C4-2B (cell line): ENCODE results near the gene C11orf68.
"Not testable (repeated sequence)": the region's sequence is repeated elsewhere in the genome, so short reads cannot be mapped to it uniquely, and the experiment has no call there.

Experiments
- H3K27ac ChIP-seq: fragments of 450-650 bp; 2 replicates; pipeline ENCODE4 v1.5.1; 2017
- ZFX ChIP-seq: fragments of 450-650 bp; IDR thresholded peaks from 2 replicates; pipeline ENCODE4 v1.6.1; 2017
- TF ChIP-seq, protein P1 (sequence below): fragments of 450-650 bp; conservative IDR thresholded peaks from 2 replicates; pipeline ENCODE4 v1.5.1; 2017; ENCODE audit warnings: mild to moderate bottlenecking

The C11orf68 gene

DNA sequence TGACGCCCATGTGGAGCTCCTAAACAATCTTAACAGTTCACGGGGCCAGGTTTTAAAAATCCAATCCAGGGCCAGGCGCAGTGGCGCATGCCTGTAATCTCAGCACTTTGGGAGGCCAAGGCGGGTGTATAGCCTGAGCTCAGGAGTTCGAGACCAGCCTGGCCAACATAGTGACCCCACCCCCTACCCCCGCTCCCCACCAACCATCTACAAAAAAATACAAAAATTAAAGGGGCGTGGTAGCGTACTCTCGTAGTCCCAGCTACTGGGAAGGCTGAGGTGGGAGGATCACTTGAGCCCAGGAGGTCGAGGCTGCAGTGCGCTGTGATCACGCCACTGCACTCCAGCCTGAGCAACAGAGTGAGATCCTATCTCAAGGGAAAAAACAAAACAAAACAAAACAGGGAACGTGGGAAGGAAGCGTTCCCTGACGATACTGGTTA lies 42.0 kb upstream of the C11orf68 start:
- peak overlapping the region; percentile 93 for H3K27ac ChIP-seq

DNA sequence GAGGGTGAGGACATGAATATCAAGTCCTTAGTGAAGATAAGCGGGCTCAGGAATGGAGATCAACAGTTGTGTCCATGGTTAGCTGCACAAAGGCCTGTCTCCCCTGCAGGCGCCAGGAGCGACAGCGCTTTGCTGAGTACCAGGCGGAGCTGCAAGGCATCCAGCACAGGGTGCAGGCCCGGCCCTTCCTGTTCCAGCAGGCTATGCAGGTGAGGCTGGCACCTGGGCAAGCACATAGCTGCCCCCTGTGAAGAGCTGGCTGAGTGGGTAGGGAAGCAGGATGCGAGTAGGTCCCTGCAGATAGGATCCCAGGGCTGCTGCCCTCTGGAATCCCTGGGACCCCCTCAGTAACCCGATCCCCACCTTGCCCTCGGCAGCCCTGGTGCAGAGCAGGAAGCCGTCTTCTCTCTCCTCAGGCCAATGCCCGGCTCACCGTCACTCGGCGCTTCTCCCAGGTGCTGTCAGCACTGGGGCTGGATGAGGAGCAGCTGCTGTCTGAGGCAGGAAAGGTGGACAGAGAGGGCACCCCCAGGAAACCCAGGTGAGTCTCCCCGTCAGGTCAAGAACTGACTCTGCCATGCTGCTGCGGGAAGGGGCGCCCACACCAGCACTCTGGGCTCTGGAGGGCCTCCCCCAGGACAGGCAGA lies 40.0 kb upstream of the C11orf68 start:
- TF ChIP-seq, protein P1, sequence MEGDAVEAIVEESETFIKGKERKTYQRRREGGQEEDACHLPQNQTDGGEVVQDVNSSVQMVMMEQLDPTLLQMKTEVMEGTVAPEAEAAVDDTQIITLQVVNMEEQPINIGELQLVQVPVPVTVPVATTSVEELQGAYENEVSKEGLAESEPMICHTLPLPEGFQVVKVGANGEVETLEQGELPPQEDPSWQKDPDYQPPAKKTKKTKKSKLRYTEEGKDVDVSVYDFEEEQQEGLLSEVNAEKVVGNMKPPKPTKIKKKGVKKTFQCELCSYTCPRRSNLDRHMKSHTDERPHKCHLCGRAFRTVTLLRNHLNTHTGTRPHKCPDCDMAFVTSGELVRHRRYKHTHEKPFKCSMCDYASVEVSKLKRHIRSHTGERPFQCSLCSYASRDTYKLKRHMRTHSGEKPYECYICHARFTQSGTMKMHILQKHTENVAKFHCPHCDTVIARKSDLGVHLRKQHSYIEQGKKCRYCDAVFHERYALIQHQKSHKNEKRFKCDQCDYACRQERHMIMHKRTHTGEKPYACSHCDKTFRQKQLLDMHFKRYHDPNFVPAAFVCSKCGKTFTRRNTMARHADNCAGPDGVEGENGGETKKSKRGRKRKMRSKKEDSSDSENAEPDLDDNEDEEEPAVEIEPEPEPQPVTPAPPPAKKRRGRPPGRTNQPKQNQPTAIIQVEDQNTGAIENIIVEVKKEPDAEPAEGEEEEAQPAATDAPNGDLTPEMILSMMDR, result no peak
- TF ChIP-seq ZFX, result no peak
- H3K27ac ChIP-seq, result no peak overlapping the region

More for the DNA sequence above, 42.0 kb upstream of the C11orf68 start:
- TF ChIP-seq, protein P1, result no peak
- no peak for TF ChIP-seq ZFX

DNA sequence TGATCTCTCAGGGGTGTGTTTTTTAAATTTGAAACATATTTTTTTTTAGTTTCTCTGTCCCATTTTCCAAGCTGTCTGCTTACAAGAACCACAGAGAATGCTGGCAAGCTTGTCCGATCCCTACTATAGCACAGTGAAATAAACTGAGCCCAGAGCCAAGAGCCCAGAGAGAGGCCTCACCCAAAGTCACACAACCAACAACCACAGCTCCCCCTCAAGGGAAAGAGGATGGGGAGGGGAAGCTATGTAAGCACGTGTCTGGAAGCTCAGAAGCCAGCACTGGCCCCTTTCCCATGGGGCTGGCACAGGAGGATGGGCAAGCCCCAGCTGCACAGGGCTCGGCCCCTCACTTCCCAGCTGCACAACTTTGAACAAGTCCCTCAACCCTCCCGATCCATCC lies 39.4 kb upstream of the C11orf68 start:
- TF ChIP-seq, protein P1, result no peak
- TF ChIP-seq ZFX, result no peak
- no peak overlapping the region for H3K27ac ChIP-seq

DNA sequence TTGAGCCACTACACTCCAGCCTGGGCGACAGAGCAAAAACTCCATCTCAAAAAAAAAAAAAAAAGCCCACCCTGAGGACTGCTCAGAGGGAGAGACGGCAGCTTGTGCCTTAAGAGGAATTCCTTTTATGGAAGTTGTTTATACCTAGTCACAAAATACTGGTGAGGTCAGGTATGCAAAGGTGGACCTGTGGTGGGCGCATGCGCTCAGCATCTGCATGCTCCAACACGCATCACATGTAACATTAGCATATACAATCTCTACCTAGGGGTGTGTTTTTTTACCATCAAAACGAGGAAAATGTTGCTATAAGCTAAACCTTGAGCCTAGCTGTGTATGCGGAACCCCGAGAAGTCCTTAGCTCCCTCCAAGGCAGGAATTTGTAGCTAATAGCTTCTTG lies 35.9 kb upstream of the C11orf68 start:
- H3K27ac ChIP-seq, result no peak overlapping the region
- no peak for TF ChIP-seq ZFX
- TF ChIP-seq, protein P1, result no peak

DNA sequence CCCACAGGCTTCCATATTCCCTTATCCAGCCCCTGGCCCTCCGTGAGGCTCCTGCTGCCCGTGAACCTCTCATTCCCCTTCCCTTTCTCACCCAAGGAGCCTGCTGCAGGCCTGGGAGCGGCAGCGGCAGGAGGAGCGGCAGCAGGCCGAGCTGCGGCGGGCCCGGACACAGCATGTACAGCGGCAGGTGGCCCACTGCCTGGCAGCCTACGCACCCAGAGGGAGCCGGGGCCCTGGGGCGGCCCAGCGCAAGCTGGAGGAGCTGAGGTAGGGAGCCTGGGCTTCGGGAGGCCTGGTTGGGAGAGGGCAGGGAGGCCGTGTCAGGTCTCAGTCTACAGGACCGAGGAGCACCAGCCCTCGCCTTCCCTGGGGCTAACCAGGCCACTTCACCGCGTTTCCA lies 34.6 kb upstream of the C11orf68 start:
- H3K27ac ChIP-seq, result no peak overlapping the region
- no peak for TF ChIP-seq ZFX
- TF ChIP-seq, protein P1, result no peak

DNA sequence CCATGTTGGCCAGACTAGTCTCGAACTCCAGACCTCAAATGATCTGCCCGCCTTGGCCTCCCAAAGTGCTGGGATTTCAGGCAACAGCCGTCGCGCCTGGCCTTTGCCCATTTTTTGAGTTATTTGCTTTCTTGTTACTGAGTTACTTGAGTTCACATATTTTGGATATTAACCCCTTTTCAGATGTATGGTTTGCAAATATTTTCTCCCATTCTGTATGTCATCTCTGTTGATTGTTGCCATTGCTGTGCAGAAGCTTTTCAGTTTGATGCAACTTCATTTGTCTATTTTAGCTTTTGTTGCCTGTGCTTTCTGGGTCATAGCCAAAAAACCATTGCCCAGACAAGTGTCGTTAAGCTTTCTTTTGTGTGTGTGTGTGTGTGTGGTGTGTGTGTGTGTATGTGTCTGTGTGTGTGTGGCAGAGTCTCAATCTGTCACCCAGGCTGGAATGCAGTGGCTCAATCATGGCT lies 33.2 kb upstream of the C11orf68 start:
- H3K27ac ChIP-seq, result no peak overlapping the region

DNA sequence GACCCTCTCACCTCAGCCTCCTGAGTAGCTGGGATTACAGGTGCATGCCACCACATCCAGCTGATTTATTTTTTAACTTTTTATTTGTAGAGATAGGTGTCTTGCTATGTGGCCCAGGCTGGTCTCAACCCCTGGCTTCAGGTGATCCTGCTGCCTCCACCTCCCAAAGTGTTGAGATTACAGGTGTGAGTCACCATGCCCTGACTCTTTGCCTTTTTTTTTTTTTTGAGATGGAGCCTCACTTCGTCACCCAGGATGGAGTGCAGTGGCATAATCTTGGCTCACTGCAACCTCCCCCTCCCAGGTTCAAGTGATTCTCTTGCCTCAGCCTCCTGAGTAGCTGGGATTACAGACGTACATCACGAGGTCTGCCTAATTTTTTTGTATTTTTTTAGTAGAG lies 32.8 kb upstream of the C11orf68 start:
- not testable (repeated sequence) for H3K27ac ChIP-seq

More for the DNA sequence above, 33.2 kb upstream of the C11orf68 start:
- TF ChIP-seq ZFX, result no peak
- TF ChIP-seq, protein P1, result no peak

DNA sequence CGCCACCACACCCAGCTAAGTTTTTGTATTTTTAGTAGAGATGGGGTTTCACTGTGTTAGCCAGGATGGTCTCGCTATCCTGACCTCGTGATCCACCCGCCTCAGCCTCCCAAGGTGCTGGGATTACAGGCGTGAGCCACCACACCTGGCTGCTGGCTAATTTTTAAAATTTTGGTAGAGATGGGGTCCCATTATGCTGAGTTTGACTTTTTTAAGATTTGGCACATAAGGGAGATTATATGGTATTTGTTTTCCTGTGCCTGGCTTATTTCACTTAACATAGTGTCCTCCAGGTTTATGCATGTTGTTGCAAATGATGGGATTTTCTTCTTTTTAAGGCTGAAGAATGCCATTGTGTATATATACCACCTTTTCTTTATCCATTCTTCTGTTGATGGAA lies 31.8 kb upstream of the C11orf68 start:
- not testable (repeated sequence) for H3K27ac ChIP-seq
